Hair follicular keratinocyte (primary cell): Measurements from ENCODE around the gene GPATCH2L. TPM values are rescaled to one million over a fixed set of nuclear protein-coding genes. Genes with fewer than 3 reads are reported as not detected.

Experiments
- total RNA-seq: library from RNA; depleted of rRNA; stranded (reverse); fragments of >200 nt; gene quantifications from 2 replicates; pipeline ENCODE4 v1.2.3, GENCODE V29; 2015

The GPATCH2L gene
- total RNA-seq: 28.3 and 31.9 TPM in 2 replicates

DNA sequence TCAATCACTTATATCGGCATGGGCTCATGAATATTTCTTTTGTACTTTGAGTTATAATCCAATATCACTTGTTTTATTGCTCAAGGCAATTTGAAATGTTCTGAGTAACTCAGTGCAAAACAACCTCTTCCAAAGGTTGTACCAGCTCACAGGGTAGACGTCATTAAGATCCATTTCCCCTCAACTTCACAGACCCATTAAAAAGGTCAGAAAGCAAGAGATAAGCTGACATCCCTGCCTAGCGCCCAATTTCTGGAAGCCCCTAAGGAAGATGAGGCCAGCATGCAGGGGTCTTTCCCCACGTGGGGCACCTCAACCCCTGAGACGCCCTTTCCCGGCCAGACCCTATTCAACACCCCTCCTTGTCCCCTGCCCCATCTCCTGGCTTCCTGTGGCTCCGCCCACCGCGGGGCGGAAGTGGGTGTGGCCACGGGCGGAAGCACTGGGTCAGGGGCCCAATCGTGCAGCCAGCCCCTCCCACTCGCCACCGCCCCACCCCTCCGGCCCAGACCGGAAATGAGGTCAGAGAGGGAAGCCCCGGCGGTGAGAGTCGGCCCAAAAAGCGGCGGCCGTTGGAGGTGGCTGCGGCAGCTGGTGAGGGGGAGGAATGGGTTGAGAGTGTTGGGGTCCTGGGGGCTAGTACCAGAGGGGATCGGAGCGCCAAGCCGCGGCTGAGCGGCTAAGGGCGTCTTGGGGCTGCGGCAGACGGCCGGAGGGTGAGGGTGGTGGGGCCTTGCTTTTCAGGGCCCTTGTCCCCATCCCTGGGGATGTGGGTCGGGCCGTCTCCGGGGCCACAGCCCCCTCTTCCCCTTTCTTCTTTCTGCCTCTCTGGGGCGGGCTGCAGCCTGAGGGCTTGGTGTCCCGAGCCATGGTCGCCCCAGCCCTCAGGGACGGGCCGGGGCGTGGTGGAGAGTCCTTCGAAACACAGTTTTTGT is at the start of gene GPATCH2L:
Gene GPATCH2L, plus strand, starts transcription at position 525 of the 935 bp plus-strand sequence. CDS start 2,442 bp downstream, outside the sequence.

Other genes starting within 250 kb of the GPATCH2L start
- 0.23 and 0.53 TPM in 2 replicates for gene TGFB3, start 169.9 kb upstream of the GPATCH2L start, total RNA-seq
- gene IFT43, start 166.2 kb upstream of the GPATCH2L start, total RNA-seq: 37.9 and 49.4 TPM in 2 replicates
- not detected in 2 replicates for gene ESRRB, start 224.2 kb downstream of the GPATCH2L start, total RNA-seq